Measurements from ENCODE around the gene BCL11B.

DNA sequence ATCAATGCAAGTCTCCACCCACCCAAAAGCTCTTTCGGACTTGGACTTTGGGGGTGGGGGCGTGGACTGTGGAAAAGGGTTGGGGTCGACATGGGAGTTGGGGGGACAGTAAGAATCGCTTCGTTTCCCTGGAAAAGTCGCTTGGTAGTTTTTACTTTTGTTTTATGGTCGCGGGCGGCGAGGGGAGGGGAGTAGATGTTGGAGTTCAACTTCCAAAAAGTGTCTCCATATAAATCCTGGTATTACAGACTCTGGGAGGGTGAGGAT, 568 bp upstream of the BCL11B start:
- no peak for TF ChIP-seq EGR1 (IDR thresholded peaks at IDR 0.05; ENCODE audit: borderline replicate concordance, low read depth, low read length)
- TF ChIP-seq EP300 (IDR thresholded peaks at IDR 0.05; ENCODE audit: borderline replicate concordance in 1 of 2, low read depth in 2 of 2, low read length in 2 of 2), result no peak
- no peak for TF ChIP-seq POLR2AphosphoS5 (IDR thresholded peaks at IDR 0.05; ENCODE audit: low read depth, low read length)
- TF ChIP-seq POLR2A (IDR thresholded peaks at IDR 0.05; ENCODE audit: control extremely low read depth in 1 of 2, low read depth in 2 of 2, low read length in 2 of 2), result no peak
- TF ChIP-seq HDAC6 (IDR thresholded peaks at IDR 0.05; ENCODE audit: low read depth, low read length), result no peak

Measured in H1 (cell line).